Skin of body (tissue), 2 donors: ENCODE data around the gene STRIP1. TPM values are rescaled to one million over a fixed set of nuclear protein-coding genes. Genes with fewer than 3 reads are reported as not detected.
"Not testable (repeated sequence)": the region's sequence is repeated elsewhere in the genome, so short reads cannot be mapped to it uniquely, and the experiment has no call there.

Experiments
- DNase-seq: peaks from one replicate; lab custom pipeline; 2025; lab: John Stamatoyannopoulos, UW
- total RNA-seq: library from RNA; depleted of rRNA; stranded (reverse); fragments of >200 nt; gene quantifications from one replicate; pipeline ENCODE4 v1.2.3, GENCODE V29; 2014

Gene STRIP1
- total RNA-seq, 1 donor from 2014 or later = 41.3 TPM

DNA sequence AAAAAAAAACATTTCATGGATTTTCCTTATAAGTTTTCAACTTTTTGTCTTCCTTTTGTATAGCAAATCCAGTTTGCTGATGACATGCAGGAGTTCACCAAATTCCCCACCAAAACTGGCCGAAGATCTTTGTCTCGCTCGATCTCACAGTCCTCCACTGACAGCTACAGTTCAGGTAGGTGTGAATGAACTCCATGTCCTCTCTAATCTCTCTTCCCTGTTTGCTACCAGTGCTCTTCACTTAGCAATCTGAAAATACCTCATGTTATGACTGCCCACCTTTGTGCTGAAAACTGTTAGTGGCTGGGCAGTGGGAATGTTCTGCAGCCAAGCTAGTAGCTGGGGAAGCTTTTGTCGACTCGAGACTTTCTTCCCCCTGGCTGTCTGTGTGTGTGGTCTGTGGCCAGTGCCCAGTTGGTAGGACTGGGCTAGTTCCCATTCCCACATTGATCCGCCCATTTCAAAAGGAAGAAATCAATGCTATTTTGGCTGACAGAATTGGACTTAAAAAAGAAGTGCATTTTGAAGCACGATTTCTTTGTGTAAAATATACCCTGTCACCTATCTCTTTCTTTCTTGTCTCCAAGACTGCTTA lies 25.4 kb upstream of the STRIP1 start:
- no peak for DNase-seq

- no peak for DNase-seq
Measured at GRCh38 chr1:110011527-110012041, 22.8 kb upstream of the STRIP1 start.

- no peak for DNase-seq
Measured at GRCh38 chr1:110012100-110012780, 22.2 kb upstream of the STRIP1 start.

DNA sequence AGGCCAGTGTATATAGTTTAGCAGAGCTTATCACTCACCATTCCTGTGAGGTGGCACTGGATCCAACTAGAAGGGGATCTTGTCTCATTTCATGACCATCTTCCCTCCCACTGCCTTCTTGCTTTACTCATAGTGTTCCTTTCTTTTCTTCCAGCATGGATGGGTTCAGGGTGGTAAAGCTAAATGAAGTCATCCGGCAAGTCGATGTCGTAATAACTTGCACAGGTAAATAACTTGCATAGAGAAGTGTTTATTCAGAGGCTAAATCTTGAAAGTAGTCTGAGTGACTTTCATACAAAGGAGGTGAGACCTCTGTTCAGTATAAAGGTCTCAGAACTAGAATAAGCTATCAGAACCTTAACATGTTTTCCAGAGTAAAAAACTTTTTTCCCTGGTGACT lies 16.6 kb upstream of the STRIP1 start:
- no peak for DNase-seq

DNA sequence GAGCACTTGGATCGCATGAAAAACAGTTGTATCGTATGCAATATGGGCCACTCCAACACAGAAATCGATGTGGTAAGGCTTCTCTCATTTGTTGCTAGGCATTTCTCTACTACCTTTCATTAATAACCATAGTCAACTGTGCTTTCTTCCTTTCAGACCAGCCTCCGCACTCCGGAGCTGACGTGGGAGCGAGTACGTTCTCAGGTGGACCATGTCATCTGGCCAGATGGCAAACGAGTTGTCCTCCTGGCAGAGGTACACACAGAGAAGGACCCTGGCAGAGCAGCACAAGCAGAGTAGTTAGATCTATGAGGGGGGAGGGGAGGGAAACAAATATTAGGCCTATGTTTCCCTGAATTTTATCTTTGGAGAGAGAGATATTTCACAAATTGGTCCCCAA lies 16.0 kb upstream of the STRIP1 start:
- DNase-seq = no peak

DNA sequence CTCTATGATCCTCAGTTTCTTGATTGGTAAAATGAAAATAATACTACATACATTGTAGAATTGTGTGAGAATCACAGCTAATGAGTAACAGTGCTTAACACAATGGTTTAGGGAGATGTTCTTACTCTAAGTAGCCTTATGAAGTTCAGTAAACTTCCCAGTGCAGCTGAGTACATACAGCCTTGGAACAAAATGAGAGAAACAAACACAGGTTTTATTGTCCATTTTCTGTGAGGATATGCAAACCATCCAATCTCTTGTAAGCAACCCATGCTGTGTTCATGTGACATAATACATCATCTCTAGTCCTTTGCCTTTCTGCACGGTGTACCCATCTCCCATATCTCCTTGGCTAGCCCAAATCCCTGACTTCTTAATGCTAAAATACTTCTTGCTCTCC lies 14.7 kb upstream of the STRIP1 start:
- DNase-seq = no peak

GRCh38 chr1:110021285-110021684 lies 13.1 kb upstream of the STRIP1 start:
- no peak for DNase-seq

GRCh38 chr1:110024613-110025012 lies 9.8 kb upstream of the STRIP1 start:
- DNase-seq = no peak

- not testable (repeated sequence) for DNase-seq
Measured at GRCh38 chr1:110030687-110031086, 3.7 kb upstream of the STRIP1 start.

DNA sequence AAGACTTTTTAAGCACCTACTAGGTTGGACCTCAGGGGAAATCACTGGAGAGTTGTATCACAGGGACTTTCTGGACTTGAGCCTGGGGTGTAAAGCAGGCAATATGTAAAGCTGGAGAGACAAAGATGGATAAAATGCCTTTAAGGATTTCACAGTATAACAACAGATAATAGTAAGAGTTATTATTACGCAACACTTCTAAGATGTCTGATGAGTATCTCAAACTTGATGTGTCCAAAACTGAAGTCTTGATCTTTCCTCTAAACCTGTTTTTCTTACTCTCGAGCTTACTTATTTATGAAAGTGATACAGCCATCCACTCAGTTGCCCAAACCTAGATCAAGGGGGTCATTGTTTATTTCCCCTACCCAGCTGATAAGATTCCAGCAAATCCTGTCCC lies 2.1 kb upstream of the STRIP1 start:
- DNase-seq = no peak

DNA sequence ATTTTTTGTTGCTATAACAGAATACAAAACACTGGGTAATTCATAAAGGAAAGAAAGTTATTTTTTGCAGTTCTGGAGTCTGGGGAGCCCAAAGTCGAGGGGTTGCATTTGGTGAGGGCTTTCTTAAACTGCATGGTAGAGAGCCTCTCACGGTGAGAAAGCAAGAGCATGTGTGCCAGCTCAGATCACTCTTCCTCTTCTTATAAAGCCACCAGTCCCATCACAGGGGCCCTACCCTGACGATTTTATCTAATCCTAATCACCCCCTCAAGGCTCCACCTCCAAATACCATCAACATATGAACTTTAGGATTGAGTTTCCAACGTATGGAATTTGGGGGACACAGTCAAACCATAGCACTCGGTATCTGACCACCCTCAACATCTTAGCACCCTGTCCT lies 1.0 kb upstream of the STRIP1 start:
- no peak for DNase-seq

DNA sequence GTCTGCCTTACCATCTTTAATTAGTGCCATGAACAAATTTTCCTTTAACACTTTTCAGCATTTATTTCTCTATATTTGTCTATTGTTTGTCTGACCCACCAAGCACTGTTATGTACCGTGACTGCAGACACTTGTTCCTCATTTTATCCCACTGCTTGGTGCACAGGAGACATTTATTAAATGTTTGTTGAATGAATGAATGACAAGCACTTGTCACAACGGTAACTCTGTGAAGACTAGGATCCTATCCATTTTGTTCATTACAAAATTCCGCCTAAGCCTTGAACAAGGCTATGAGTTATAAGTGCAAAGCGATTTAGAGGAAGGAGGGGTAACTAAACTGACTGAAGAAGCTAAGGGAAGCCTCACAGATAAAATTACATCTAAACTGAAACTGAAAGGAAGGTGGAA lies 379 bp upstream of the STRIP1 start:
- DNase-seq = no peak

DNA sequence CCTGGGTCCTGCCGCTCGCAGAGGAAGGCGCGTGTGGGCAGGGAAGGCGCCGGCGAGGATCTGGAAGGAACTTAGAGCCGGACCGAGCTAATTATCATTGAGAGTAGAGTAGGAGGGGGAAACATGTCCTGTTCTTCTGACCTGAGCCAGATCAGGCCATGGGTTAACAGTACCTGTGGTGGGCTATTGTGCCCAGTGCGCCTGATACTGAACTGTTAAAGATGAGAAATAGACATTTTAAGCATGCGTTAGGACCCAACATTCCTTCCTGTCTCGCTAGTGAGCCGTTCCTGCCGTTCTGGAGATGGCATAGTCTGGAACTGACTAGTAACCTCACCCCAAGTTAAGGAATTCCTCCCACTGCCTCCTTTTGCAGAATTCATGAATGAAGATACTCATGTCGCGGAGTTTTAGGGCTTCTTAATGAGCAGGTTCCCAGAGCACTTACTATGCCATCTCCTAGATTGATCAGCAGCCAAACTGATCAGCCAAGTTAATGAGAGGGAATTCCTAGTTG lies 870 bp downstream of the STRIP1 start:
- no peak for DNase-seq

GRCh38 chr1:110038271-110038670 lies 3.8 kb downstream of the STRIP1 start:
- no peak for DNase-seq

DNA sequence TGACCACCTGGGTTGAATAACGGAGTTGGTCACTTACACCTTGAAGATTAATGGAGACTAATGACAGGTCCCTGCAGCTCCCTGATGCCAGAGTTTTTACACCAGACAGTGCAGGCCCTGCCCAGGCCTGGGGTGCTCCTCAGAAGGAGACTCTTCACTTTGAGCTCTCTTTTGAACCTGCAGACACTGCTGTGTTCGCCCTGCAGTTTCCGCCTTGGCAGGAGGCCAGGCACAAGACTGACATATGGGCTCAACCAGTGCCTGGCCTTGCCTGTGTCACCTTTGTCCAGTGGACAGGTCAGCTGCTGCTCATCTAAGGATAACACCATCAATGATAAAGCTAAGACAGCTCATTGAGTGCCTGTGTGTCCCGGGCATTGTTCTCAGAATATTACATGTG lies 5.2 kb downstream of the STRIP1 start:
- no peak for DNase-seq

DNA sequence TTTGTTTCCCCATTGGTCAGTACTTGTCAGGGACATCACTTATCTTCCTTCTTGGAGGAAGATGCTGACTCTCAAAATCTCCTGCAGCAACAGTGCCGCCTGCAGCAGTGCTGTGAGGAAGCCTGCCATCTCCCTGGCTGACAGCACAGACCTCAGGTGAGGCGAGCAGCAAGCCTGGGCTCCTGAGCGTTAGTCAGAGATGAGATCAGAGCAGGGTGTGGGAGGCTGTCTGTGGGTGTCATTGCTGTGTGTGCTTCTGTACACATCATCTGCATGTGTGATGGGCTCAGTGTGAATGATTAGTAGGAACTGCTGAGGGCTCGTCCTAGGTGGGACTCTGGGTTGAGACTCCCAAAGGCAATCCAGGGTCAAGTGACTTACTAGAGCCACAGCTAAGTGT lies 6.1 kb downstream of the STRIP1 start:
- DNase-seq = no peak

- no peak for DNase-seq
Measured at GRCh38 chr1:110043016-110043415, 8.6 kb downstream of the STRIP1 start.

DNA sequence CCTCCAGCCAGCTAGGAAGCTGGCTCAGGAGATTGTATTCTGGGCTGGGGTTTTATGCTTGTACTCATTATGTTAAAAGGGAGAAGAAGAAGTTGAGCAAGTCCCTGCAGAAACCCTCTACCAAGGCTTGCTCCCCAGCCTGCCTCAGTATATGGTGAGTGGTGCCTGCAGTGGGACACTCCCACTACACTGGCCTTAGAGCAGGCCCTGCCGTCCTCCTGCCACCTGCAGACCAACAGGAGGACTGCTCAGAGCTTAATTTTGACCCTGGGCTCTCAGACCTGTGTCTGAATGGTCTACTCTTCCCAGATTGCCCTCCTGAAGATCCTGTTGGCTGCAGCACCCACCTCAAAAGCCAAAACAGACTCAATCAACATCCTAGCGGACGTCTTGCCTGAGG lies 13.0 kb downstream of the STRIP1 start:
- no peak for DNase-seq

DNA sequence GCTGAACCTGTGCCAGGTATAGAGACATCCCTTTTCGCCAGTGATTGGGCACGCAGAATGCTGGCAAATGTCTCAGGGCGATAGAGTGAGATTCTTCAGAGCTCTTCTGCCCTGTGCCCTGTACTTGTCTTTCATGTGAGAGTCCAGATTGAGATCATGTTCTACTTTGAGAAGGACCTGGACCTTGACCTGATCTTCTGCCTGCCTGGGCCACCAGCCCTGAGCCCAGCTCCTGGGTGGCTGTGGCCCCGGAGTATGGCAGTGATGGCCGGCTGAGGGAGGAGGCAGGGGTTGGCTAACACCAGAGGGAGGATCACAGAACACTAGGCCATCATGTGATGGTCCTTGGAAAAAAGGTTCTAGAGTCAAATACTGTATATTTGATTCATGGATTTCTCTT lies 13.8 kb downstream of the STRIP1 start:
- no peak for DNase-seq

DNA sequence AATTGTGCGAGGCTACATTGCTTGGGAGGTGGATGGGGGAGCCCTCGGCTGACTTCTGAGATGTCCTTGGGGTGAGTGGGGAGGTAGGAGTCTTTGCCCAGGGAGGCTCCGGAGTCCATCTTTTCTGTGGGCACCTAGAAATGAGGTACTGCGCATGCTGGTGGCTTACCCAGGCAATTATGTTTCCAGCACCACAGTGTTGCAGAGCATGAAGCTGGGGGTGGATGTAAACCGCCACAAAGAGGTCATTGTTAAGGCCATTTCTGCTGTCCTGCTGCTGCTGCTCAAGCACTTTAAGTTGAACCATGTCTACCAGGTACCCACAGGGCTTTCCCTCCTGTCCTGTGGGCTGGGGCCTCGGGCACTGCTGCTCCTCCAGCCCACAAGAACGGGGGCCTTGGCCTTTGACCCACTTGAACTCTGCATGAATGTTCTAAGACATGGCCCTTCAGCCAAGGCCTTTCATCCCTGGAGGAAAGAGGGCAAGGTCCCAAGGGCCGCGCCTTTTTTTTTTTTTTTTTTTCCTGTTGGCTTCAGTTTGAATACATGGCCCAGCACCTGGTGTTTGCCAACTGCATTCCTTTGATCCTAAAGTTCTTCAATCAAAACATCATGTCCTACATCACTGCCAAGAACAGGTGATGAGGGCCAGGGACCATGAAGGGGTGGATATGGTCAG lies 14.6 kb downstream of the STRIP1 start:
- no peak for DNase-seq

DNA sequence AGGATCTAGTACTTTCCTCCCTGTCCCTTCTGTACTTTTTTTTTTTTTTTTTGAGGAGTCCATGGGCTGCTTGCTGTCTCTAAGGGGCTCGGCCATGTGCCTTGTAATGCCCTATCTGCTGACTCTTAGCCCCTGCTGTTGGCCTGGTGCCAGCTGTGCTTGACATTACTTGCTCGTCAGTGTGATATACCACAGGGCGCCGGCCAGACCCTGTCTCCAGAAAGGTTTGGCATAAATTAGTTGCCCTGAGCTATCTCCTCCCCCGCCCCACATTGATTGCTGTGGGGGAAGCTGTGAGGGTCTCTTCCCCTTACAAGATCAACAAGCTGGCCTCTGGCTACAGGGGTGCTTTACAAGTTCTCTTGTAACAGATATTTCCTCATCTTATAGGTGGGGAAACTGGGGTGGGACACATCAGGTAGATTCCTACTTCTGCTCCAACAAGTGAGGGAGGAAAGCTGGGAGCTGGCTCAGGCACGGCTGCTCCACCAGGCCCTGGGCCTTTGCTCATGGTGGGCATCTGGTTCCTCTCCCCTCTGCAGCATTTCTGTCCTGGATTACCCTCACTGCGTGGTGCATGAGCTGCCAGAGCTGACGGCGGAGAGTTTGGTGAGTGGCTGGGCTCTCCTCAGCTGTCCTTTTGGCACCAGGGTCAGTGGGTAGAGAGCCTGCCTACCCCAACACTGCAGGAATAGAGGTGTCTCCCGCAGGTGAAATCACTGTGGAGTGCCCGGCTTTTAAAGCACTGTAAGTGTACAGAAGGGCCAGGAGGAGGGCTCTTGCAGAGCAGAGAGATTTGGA lies 15.6 kb downstream of the STRIP1 start:
- no peak for DNase-seq
